Eye (tissue), 1 donor: ENCODE data around the gene IPCEF1.

Source experiments
- DNase-seq: peaks from one replicate; pipeline ENCODE4 v3.0.0-alpha.2; 2015

IPCEF1 gene

GRCh38 chr6:154156135-154156896 lies 200.3 kb downstream of the IPCEF1 start:
- peak; percentile 22 for DNase-seq

- DNase-seq: peak; percentile 88
These were observed 202.1 kb downstream of the IPCEF1 start for GRCh38 chr6:154154389-154154967.

GRCh38 chr6:154143753-154144152 lies 212.8 kb downstream of the IPCEF1 start:
- DNase-seq: no peak

- DNase-seq: no peak
These were observed 215.9 kb downstream of the IPCEF1 start for GRCh38 chr6:154140743-154141142.

GRCh38 chr6:154139892-154140291 lies 216.7 kb downstream of the IPCEF1 start:
- DNase-seq: no peak

- DNase-seq: no peak
These were observed 217.8 kb downstream of the IPCEF1 start for GRCh38 chr6:154138793-154139192.

- no peak for DNase-seq
These were observed 222.0 kb downstream of the IPCEF1 start for GRCh38 chr6:154134471-154135147.

GRCh38 chr6:154127657-154128056 lies 228.9 kb downstream of the IPCEF1 start:
- DNase-seq: no peak

GRCh38 chr6:154125421-154125820 lies 231.2 kb downstream of the IPCEF1 start:
- DNase-seq: no peak

GRCh38 chr6:154123155-154123956 lies 233.2 kb downstream of the IPCEF1 start:
- DNase-seq: no peak

GRCh38 chr6:154122195-154122925 lies 234.2 kb downstream of the IPCEF1 start:
- DNase-seq: no peak

- no peak for DNase-seq
These were observed 239.1 kb downstream of the IPCEF1 start for GRCh38 chr6:154117485-154117884.

GRCh38 chr6:154113392-154113791 lies 243.2 kb downstream of the IPCEF1 start:
- DNase-seq: no peak

GRCh38 chr6:154112181-154112809 lies 244.3 kb downstream of the IPCEF1 start:
- no peak for DNase-seq

- DNase-seq: no peak
These were observed 245.6 kb downstream of the IPCEF1 start for GRCh38 chr6:154111025-154111424.

- DNase-seq: no peak
These were observed 250.4 kb downstream of the IPCEF1 start for GRCh38 chr6:154106251-154106650.
